Measurements from ENCODE around the gene CPN1.
"Not testable (repeated sequence)": the region's sequence is repeated elsewhere in the genome, so short reads cannot be mapped to it uniquely, and the experiment has no call there.

CPN1 gene

DNA sequence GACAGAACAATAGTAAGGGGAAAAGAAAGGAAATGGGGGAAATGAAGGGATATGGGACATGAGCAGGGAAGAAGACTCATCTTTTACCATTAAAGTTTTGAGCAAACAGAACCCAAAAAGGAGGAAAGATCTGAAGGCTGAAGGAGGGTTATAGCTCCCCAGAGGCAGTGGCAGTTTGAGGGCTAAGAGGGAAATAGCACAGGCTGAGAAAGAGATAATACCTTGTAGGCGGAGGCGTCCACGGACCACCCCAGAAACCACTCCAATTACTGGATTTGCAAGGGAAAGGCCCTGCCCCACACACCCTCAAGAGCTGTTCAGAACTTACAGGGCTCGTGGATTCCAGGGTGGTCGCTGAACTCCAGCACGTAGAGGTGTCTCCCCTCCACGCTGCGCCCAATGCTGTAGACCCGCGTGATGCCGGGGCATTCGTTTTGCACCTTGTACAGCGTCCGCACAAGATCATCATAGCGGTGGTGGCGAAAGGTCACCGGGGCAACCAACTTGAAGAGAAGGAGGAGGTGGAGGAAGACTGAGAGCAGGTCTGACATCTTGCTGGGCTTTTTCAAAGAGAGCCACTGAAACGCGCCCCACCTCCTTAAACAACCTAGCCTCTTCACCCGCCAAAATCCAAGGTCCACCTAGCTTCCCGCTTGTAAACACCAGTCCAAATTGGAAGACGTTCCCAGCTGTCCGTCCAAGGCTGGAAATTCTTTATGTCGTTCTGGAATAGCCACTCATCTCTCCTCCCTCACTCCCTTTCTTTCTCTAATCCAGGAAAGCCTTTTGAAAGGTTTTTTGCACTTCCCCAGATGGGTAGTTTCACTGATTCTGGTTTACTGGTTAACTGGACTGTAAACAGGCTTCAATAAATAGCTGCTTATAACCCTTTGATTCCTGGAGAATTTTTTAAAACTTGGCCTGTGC lies at the start of gene CPN1:
TSS of gene CPN1 (minus strand) at position 795 of the 927 bp plus-strand sequence. CDS start at position 551, 244 bp downstream.
- DNase-seq, result no peak

DNA sequence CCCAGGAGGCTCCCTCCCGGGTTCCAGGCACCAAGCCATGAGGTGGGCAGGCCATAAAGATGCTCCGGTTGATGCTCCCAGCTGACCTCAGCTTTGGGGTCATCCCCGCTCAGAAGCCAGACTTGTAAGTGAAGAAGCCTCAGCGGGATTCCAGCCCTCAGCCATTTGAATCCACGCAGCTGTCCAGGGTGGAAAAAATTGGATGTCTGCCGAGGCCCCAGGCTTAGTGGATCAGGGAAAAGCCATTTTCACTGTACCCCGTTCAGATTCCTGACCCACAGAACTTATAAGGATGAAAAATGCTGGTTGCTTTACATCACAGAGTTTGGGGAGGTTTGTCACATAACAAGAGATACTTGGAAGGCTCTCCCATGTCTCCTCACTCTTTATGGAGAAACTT lies 49.2 kb upstream of the CPN1 start:
- DNase-seq, result no peak

DNA sequence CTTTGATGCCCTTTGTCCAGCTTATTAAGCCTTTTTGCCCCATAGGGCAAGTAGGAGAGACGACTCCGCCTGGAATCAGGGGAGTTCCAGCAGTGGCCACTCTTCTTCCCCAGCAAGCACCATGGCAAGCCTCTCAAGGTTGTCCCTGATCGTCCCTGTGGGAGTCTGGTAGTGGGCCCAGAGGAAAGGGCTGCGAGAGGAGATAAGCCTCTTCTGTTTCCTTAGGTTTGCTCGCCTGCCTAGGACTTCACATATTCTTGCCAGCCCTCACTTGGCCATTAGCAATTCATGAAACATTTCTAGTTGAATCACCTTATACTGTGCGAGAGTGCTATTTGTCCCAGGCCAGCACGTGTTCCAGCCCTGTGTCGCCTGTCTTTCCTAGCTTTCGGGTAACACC lies 47.8 kb upstream of the CPN1 start:
- no peak for DNase-seq

DNA sequence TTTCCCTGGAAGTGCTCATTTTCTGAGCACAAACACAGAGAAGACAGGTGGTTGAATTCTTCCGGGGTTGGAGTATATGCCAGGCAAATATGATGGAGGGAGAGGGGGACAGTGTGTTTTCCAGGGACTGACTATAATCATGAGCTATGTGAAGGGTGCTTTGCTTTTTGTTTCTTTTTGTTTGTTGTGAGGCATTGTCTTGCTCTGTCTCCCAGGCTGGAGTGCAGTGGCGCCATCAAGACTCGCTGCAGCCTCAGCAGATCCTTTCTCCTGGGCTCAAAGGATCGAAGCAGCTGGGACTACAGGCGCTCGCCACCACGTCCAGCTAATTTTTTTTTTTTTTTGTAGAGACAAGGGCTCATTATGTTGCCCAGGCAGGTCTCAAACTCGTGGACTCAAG lies 47.3 kb upstream of the CPN1 start:
- no peak for DNase-seq

DNA sequence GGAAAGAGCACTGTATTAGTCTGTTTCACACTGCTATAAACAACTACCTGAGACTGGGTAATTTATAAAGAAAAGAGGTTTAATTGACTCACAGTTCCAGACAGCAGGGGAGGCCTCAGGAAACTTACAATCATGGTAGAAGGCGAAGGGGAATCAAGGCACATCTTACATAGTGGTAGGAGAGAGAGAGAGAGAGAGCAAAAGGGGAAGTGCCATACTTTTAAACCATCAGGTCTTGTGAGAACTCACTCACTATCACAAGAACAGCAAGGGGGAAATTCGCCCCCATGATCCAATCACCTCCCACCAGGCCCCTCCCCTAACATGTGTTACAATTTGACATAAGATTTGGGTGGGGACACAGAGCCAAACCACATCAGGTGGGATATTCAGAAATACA lies 43.7 kb upstream of the CPN1 start:
- DNase-seq, result not testable (repeated sequence)

DNA sequence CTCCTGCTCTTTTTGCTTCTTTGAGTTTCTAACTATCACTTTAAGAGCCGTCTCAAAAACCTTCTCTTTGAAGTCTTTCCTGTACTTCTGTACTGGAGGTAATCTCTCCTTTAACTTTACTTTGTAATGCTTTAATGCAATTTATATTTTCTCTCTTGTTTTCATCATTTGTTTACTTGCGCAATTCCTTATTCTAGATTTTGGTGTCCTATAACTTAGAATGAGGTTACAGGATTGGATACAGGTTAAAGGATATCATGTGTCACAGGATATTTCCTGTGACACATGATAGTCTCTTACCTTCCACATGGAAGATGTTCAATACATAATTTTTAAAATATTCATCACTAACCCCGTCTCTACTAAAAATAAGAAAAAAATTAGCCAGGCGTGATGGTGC lies 42.4 kb upstream of the CPN1 start:
- no peak for DNase-seq

DNA sequence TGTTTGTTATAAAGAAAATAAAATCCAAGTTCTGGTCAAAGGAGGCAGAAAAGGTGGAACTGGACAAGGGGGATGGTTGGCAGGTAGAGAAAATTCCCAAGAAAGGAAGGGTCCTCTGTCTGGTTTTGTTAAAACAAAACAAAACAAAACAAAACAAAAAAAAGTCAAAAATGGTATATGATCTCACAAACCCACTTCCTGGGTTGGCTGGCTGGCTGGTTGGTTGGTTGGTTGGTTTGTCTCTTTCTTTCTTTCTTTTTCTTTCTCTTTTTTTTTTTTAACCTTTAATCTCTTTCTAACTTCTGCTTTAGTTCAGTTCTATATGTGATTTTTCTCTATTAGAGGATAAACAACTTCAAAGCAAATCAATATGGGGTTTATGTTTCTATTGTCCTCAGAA lies 41.1 kb upstream of the CPN1 start:
- DNase-seq, result no peak

DNA sequence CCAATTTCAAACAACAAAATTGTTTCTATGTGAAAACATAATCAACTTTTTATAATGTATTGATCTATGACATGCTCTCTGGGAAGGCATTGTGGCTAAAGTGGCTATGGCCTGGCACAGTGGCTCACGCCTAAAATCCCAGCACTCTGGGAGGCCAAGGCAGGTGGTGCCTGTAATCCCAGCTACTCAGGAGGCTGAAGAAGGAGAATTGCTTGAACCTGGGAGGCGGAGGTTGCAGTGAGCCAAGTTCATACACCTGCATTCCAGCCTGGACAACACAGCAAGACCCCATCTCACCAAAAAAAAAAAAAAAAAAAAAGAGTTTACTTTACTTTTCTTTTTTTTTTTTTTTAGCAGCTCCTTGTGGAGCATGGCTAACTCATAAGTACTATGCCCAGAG lies 38.9 kb upstream of the CPN1 start:
- no peak for DNase-seq

DNA sequence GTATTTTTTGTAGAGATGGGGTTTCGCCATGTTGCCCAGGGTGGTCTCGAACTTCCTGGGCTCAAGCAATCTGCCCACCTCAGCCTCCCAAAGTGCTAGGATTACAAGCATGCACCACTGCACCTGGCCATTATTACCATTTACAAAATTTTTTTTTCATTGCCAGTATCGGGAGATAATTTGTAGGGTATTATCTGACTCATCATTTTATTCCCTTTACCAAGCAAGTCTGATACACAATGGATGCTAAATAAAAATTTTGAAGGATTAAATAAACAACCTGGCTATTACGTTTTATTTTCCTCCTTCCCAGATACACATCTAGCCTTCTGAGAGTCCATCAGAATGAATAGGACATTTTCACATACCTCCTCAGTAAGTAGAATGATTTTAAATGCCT lies 38.1 kb upstream of the CPN1 start:
- no peak for DNase-seq

DNA sequence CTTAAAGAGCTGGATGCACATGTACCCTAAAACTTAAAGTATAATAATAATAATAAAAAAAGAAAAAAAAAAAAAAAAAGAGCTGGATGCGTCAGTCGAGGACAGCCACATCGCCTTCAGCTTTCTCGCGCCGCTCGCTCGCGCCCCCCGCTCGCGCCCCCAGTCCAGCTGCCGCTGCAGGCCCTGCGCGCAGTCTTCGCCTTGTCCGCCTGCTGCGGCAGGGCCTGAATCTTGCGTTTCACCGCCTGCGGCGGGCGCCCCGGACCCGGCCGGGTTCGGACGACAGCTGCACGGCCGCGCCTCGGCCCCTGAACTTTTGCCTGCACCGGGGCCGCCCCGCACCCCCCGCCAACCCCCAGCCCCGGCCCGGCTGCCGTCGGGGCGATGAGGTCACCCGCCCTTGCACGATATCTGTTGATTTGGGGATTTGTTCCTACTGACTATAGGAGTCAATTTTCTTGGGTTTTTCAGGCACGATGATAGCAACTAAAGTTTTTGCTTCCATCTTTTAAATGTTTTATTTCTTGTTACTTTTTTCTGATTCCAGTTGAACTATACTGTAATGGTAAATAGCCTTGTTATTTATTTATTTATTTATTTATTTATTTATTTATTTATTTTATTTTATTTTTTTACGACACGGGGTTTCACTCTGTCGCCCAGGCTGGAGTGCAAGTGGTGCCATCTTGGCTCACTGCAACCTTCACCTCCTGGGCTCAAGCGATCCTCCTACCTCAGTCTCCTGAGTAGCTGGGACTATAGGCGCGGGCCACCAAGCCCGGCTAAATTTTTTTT lies 33.5 kb upstream of the CPN1 start:
- no peak for DNase-seq

DNA sequence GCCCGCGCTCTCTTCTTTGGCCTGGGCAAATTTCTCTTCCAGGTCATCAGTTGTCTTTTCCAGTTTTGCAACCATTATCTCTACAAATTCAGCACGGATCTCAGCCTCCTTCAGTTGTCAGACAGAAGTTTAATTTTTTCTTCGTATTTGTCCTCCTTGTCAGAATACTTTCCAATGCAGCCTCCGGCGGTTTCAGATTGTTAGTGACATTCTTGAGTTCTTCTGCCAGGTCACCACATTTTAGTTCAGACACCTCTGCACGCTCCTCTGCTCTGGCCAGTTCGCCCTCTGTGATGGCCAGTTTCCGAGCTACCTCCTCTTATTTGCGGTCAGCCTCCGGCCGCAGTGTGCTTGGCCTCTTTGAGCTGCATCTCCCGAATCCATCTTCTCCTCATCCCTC lies 32.8 kb upstream of the CPN1 start:
- DNase-seq, result no peak

DNA sequence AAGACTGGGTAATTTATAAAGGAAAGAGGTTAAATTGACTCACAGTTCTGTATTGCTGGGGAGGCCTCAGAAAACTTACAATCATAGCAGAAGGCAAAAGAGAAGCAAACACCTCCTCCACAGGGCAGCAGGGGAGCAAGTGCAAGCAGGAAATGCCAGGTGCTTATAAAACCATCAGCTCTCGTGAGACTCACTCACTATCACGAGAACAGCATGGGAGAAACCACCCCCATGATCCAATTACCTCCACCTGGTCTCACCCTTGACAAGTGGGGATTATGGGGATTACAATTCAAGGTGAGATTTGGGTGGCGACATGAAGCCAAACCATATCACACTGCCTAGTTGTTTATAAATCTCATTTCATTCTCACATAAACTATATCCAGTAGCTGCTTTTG lies 28.0 kb upstream of the CPN1 start:
- no peak for DNase-seq

DNA sequence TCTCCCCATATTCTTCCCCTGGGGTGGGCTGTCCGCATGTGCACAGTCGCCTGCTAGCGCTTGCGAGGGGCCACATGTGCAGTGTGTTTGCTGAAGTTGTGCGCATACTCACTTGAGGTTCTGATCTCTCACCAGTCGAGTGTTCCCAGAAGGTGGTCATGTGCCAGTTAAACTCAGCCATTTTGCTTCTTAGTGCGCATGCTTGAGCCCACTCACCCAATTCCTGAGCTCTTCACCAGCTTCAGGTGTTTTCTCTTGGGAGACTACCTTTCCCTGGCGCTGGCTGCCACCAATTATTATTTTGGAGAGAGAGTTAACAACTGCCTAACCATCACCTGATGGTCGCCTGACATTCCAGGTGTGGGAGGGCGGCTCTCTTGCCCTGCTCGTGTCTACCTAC lies 25.2 kb upstream of the CPN1 start:
- DNase-seq, result no peak

DNA sequence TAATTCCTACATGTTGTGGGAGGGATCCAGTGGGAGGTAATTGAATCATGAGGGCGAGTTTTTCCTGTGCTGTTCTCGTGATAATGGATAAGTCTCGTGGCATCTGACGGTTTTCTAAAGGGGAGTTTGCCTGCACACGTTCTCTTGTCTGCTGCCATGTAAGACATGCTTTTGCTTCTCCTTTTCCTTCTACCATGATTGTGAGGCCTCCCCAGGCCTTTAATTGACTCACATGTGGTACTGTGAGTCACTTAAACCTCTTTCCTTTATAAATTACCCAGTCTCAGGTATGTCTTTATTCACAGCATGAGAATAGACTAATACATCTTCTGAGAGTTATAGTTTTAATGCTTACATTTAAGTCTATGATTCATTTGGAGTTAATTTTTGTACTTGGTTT lies 22.6 kb upstream of the CPN1 start:
- DNase-seq, result no peak

DNA sequence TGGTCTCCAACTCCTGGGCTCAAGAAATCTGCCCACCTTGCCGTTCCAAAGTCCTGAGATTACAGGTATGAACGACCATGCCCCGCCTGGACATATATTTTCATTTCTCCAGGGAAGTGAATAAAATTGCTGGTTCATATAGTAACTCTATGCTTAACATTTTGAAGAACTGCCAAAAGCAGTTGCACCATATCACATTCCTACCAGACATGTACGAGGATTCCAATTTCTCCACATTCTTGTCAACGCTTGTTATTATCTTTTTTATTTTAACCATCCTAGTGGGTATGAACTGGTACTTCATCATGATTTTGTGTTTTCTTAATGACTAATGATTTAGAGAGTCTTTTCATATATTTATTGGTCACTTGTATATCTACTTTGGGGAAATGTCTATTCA lies 21.9 kb upstream of the CPN1 start:
- DNase-seq, result no peak

DNA sequence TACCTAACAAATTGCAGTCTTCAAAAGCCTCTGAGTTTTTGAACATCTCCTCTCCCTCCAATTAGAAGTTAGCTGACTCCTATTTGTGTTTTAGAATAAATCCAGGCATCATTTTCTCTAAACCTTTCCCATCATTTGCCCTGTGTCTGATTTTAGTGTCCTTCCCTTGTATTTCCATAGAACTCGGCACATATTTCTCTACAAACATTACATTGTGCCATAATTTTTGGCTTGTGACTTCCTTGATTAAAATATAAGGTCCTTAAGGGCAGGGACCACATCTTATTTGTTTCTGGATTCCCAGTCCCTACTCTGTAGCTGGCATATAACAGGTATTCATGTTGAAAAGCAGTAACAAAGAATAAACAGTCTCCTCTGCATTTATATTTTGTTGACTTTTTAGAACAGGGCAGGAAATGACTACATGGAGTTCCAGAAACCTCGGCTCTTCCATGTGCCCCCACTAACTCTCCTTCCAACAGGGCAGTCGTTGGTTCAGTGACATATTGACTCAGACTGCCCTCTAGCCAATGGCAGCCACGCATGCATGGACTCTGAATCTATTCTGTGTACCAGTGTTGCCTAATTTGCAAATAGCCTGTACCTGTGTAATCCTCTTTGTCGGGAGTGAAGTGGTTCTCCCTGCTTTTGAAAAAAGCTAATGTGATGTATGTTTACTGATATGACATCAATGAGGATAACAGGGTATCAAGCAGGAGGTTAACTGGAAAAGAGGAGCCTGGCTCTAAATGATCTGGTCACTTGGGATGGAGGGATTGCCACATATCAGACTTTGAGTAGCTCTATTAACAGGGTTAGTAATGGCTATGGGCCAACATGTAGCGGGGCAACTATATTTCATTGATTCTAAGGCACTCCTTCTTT lies 19.8 kb upstream of the CPN1 start:
- no peak for DNase-seq

DNA sequence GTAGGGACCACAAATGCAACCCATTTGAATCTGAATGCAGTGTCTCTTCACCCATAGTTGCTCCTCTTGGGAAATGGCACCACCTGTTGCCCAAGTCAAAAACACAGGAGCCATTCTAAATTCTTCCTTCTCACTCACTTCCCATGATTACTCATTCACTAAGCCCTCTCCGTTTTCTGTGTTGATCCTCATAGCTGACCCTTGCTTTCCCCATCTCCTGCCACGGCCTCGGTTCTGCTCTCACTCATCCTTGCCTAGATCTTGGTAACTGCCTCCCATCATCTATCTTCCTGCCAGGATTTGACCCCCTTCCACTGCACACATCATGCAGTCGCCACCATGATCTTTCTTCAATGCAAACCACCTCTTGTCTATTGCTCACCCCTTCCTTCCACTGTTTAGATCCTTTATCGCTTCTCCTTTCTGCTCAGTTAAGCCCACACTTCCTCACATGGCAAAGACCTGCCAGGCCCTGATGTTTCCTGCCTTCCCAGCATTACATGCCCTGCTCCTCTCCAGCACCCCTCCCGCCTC lies 19.0 kb upstream of the CPN1 start:
- DNase-seq, result no peak

DNA sequence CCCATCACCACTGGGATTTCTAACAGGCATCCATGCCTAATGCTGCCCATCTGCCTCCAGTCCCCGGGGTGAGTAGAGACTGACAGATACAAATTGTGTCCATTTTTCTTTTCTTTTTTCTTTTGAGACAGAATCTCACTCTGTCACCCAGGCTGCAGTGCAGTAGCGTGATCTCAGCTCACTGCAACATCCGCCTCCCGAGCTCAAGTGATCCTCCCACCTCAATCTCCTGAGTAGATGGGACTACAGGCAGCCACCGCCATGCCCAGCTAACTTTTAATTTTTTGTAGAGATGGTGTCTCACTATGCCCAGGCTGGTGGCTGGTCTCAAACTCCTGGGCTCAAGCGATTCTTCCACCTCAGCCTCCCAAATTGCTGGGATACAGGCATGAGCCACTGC lies 7.6 kb upstream of the CPN1 start:
- no peak for DNase-seq

DNA sequence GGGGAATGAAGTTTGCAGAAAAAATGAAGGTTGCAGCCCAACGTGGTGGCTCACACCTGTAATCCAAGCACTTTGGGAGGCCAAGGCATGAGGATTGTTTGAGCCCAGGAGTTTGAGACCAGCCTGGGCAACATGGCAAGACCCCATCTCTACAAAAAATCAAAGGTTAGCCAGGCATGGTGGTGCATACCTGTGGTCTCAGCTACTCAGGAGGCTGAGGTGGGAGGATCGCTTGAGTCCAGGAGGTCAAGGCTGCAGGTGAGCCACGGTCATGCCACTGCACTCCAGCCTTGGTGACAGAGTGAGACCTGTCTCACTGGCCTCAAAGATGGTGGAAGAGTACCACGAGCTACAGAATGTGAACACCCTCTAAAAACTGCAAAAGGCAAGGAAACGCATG lies 5.0 kb upstream of the CPN1 start:
- not testable (repeated sequence) for DNase-seq

DNA sequence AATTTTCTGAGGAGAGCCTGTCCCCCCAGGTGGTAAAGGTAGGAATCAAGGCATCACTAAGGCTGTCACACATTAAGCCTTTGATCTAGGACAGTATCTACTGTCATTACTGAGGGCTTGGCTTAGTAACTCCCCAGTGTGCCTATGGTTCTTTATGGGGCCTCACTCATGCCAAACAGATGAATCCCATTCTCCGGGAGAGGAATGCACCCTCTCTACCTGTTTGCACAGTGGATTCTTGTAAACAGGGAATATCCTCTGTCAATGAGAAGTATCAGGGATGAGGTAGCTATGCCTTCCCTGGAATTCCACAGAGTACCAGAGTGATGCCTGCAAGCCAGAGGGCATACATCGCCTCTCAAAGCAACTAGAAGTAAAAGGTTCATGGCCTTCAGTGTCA lies 3.9 kb upstream of the CPN1 start:
- DNase-seq, result no peak

DNA sequence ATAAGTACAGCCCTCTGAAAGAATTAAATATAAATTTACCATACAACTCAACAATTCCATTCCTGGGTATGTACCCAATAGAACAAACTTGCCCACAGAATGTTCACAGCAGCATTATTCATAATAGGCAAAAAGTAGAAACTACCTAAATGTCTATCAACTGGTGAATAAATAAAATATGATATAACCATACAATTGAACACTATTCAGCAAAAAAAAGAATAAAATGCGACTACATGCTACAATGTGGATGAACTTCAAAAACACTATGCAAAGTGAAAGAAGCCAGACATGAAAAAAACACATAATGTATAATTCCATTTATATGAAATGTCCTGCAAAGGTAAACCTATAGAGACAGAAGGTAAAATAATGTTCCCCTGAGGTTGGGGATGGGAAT lies 2.0 kb upstream of the CPN1 start:
- no peak for DNase-seq

DNA sequence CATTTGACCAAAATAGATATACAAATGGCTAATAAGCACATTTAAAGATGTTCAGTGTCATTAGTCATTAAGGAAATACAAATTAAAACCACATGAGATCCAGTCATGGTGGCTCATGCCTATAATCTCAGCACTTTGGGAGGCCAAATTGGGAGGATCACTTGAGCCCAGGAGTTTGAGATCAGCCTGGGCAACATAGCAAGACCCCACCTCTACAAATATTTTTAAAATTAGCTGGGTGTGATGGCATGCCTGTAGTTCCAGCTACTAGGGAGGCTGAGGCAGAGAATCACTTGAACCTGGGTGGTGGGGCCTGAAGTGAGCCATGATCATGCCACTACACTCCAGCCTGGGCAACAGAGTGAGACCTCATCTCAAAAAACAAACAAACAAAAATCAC lies 607 bp upstream of the CPN1 start:
- DNase-seq, result not testable (repeated sequence)

DNA sequence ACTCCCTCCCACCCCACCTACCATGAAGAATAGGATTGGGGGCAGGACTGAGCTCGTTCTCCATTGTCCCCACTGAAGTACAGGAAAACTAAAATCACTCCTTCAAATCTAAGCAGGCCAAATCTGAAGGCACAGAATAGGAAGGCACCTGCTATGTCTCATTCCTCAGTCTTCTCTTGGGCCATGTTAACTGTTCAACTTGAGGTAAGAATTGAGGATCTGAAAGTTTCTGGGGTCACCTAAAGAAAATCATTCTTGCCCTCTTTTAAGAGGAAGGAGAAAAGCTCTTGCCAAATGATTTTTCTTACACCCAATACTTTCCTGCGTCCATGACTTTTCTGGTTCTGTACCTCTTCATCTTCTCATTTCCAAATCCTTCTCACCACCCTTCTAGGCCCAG lies 4.9 kb downstream of the CPN1 start:
- no peak for DNase-seq

Data from CD4-positive, alpha-beta T cell treated with Interleukin-17A for 1 hour (primary cell).